ENCODE data around the gene PIP4K2A. TPM values are rescaled to one million over a fixed set of nuclear protein-coding genes. Genes with fewer than 3 reads are reported as not detected.
A peak's percentile ranks its signal among the peaks of the same experiment; 100 is the strongest.

The PIP4K2A gene
- total RNA-seq, 2 experiments from 2014 or later = 107 to 108 TPM

GRCh38 chr10:22617516-22617915 lies 96.9 kb downstream of the PIP4K2A start:
- intact Hi-C loops (cut with micrococcal nuclease) = no loop called here
- POLR2A ChIA-PET = interaction anchor here (4.6 kb wide), 1 partner anchor 12 kb away, joined by 21 read pairs; no protein-coding TSS in a partner anchor
- no peak for DNase-seq

GRCh38 chr10:22617051-22617450 lies 97.3 kb downstream of the PIP4K2A start:
- H3K27ac Mint-ChIP-seq = no peak overlapping the region
- no peaks in the 10 kb centered on the region for H3K9me3 Mint-ChIP-seq
- no peak overlapping the region for H3K4me3 Mint-ChIP-seq
- CTCF ChIA-PET = interaction anchor here (0.9 to 2.2 kb wide), 2 partner anchors 12 to 15 kb away, joined by 3 to 9 read pairs; no protein-coding TSS in a partner anchor
- H3K27me3 Mint-ChIP-seq = no peaks in the 10 kb centered on the region
- POLR2A ChIA-PET = interaction anchor here (1.4 to 4.6 kb wide), 2 partner anchors 12 to 13 kb away, joined by 4 to 21 read pairs; no protein-coding TSS in a partner anchor
- no peak for DNase-seq
- intact Hi-C loops (cut with micrococcal nuclease) = no loop called here
- peaks cover 97% of the 10 kb centered on the region for H3K4me1 Mint-ChIP-seq (ENCODE audit: low read depth)
- H3K36me3 Mint-ChIP-seq = peaks cover 1% of the 10 kb centered on the region

More at GRCh38 chr10:22617516-22617915, 96.9 kb downstream of the PIP4K2A start:
- no peaks in the 10 kb centered on the region for H3K9me3 Mint-ChIP-seq
- no peaks in the 10 kb centered on the region for H3K27me3 Mint-ChIP-seq
- CTCF ChIA-PET = interaction anchor here (0.9 to 1.1 kb wide), 2 partner anchors 15 to 95 kb away, joined by 3 read pairs; no protein-coding TSS in a partner anchor
- peaks cover 93% of the 10 kb centered on the region for H3K4me1 Mint-ChIP-seq (ENCODE audit: low read depth)
- H3K4me3 Mint-ChIP-seq = no peak overlapping the region
- H3K27ac Mint-ChIP-seq = peak overlapping the region; percentile 69
- peaks cover 1% of the 10 kb centered on the region for H3K36me3 Mint-ChIP-seq

GRCh38 chr10:22615819-22616499 lies 98.4 kb downstream of the PIP4K2A start:
- intact Hi-C loops (cut with micrococcal nuclease) = loop anchor here (1.0 kb wide), 1 partner anchor 8 kb away; no protein-coding TSS in a partner anchor
- H3K4me1 Mint-ChIP-seq (ENCODE audit: low read depth) = peaks cover 97% of the 10 kb centered on the region
- ChIA-PET CTCF (interaction anchor here (1.0 to 4.6 kb wide), 4 partner anchors 7 to 44 kb away, joined by 3 to 18 read pairs (median 6); no protein-coding TSS in a partner anchor), POLR2A (interaction anchor here (1.4 to 2.2 kb wide), 2 partner anchors 13 to 15 kb away, joined by 4 to 13 read pairs; no protein-coding TSS in a partner anchor)
- H3K4me3 Mint-ChIP-seq = peak overlapping the region; percentile 79
- DNase-seq = peak; percentile 57
- H3K27ac Mint-ChIP-seq = peak overlapping the region; percentile 86
- H3K27me3 Mint-ChIP-seq = no peaks in the 10 kb centered on the region
- no peaks in the 10 kb centered on the region for H3K9me3 Mint-ChIP-seq
- H3K36me3 Mint-ChIP-seq = no peaks in the 10 kb centered on the region

GRCh38 chr10:22615101-22615500 lies 99.3 kb downstream of the PIP4K2A start:
- H3K27ac Mint-ChIP-seq = peak overlapping the region; percentile 86
- no peaks in the 10 kb centered on the region for H3K9me3 Mint-ChIP-seq
- peaks cover 5% of the 10 kb centered on the region for H3K36me3 Mint-ChIP-seq
- CTCF ChIA-PET = interaction anchor here (0.9 to 4.6 kb wide), 3 partner anchors 8 to 14 kb away, joined by 3 to 18 read pairs (median 9); no protein-coding TSS in a partner anchor
- intact Hi-C loops (cut with micrococcal nuclease) = no loop called here
- H3K27me3 Mint-ChIP-seq = no peaks in the 10 kb centered on the region
- H3K4me3 Mint-ChIP-seq = peak overlapping the region; percentile 79
- peaks cover 97% of the 10 kb centered on the region for H3K4me1 Mint-ChIP-seq (ENCODE audit: low read depth)
- POLR2A ChIA-PET = interaction anchor here (2.2 kb wide), 1 partner anchor 16 kb away, joined by 13 read pairs; no protein-coding TSS in a partner anchor
- DNase-seq = no peak

- H3K27ac Mint-ChIP-seq = peak overlapping the region; percentile 85
- no peaks in the 10 kb centered on the region for H3K27me3 Mint-ChIP-seq
- H3K9me3 Mint-ChIP-seq = no peaks in the 10 kb centered on the region
- intact Hi-C loops (cut with micrococcal nuclease) = loop anchor here (2.0 kb wide), 1 partner anchor 100 kb away; no protein-coding TSS in a partner anchor
- POLR2A ChIA-PET = interaction anchor here (1.4 kb wide), 1 partner anchor 12 kb away, joined by 4 read pairs; no protein-coding TSS in a partner anchor
- CTCF ChIA-PET = interaction anchor here (0.8 to 4.6 kb wide), 2 partner anchors 10 to 385 kb away, joined by 3 to 18 read pairs; no protein-coding TSS in a partner anchor
- no peak overlapping the region for H3K4me3 Mint-ChIP-seq
- peaks cover 87% of the 10 kb centered on the region for H3K4me1 Mint-ChIP-seq (ENCODE audit: low read depth)
- H3K36me3 Mint-ChIP-seq = peaks cover 22% of the 10 kb centered on the region
- no peak for DNase-seq
These were observed 101.4 kb downstream of the PIP4K2A start for GRCh38 chr10:22613011-22613410.

- intact Hi-C loops (cut with micrococcal nuclease) = loop anchor here (2.0 kb wide), 1 partner anchor 100 kb away; no protein-coding TSS in a partner anchor
- POLR2A ChIA-PET = interaction anchor here (0.5 to 1.4 kb wide), 8 partner anchors 8 to 100 kb away, joined by 3 to 8 read pairs (median 3); no protein-coding TSS in a partner anchor
- H3K36me3 Mint-ChIP-seq = peaks cover 26% of the 10 kb centered on the region
- peak overlapping the region; percentile 63 for H3K4me3 Mint-ChIP-seq
- CTCF ChIA-PET = interaction anchor here (0.8 to 4.6 kb wide), 8 partner anchors 11 to 386 kb away, joined by 3 to 18 read pairs (median 3); no protein-coding TSS in a partner anchor
- H3K27ac Mint-ChIP-seq = peak overlapping the region; percentile 85
- DNase-seq = peak; percentile 41
- H3K4me1 Mint-ChIP-seq (ENCODE audit: low read depth) = peaks cover 84% of the 10 kb centered on the region
- no peaks in the 10 kb centered on the region for H3K27me3 Mint-ChIP-seq
- no peaks in the 10 kb centered on the region for H3K9me3 Mint-ChIP-seq
These were observed 102.1 kb downstream of the PIP4K2A start for GRCh38 chr10:22612318-22612717.

GRCh38 chr10:22611425-22612115 lies 102.8 kb downstream of the PIP4K2A start:
- Mint-ChIP-seq H3K27me3 (no peaks in the 10 kb centered on the region), H3K36me3 (peaks cover 30% of the 10 kb centered on the region), H3K9me3 (no peaks in the 10 kb centered on the region), H3K4me3 (peak overlapping the region; percentile 63), H3K4me1 (ENCODE audit: low read depth) (peaks cover 83% of the 10 kb centered on the region), H3K27ac (peak overlapping the region; percentile 85)
- peak; percentile 75 for DNase-seq
- CTCF ChIA-PET = interaction anchor here (0.8 to 4.6 kb wide), 9 partner anchors 11 to 379 kb away, joined by 3 to 18 read pairs (median 4); no protein-coding TSS in a partner anchor
- POLR2A ChIA-PET = interaction anchor here (0.5 to 1.4 kb wide), 10 partner anchors 9 to 101 kb away, joined by 3 to 8 read pairs (median 3); no protein-coding TSS in a partner anchor
- intact Hi-C loops (cut with micrococcal nuclease) = loop anchor here (1.0 to 2.0 kb wide), 3 partner anchors 19 to 101 kb away; no protein-coding TSS in a partner anchor

GRCh38 chr10:22610610-22611009 lies 103.8 kb downstream of the PIP4K2A start:
- H3K27ac Mint-ChIP-seq = peak overlapping the region; percentile 85
- peak overlapping the region; percentile 13 for H3K4me3 Mint-ChIP-seq
- no peak for DNase-seq
- H3K36me3 Mint-ChIP-seq = peaks cover 34% of the 10 kb centered on the region
- ChIA-PET CTCF (interaction anchor here (0.7 to 1.8 kb wide), 8 partner anchors 10 to 380 kb away, joined by 3 to 8 read pairs (median 4); no protein-coding TSS in a partner anchor), POLR2A (interaction anchor here (1.1 kb wide), 1 partner anchor 83 kb away, joined by 3 read pairs; no protein-coding TSS in a partner anchor)
- no peaks in the 10 kb centered on the region for H3K9me3 Mint-ChIP-seq
- H3K27me3 Mint-ChIP-seq = no peaks in the 10 kb centered on the region
- peaks cover 80% of the 10 kb centered on the region for H3K4me1 Mint-ChIP-seq (ENCODE audit: low read depth)
- intact Hi-C loops (cut with micrococcal nuclease) = loop anchor here (1.0 to 2.0 kb wide), 2 partner anchors 20 to 40 kb away; no protein-coding TSS in a partner anchor

GRCh38 chr10:22609719-22610465 lies 104.5 kb downstream of the PIP4K2A start:
- peaks cover 79% of the 10 kb centered on the region for H3K4me1 Mint-ChIP-seq (ENCODE audit: low read depth)
- intact Hi-C loops (cut with micrococcal nuclease) = loop anchor here (2.0 kb wide), 1 partner anchor 41 kb away; no protein-coding TSS in a partner anchor
- H3K9me3 Mint-ChIP-seq = no peaks in the 10 kb centered on the region
- ChIA-PET CTCF (interaction anchor here (0.7 to 1.3 kb wide), 4 partner anchors 24 to 379 kb away, joined by 3 to 8 read pairs (median 3); no protein-coding TSS in a partner anchor), POLR2A (no interaction called here)
- peaks cover 35% of the 10 kb centered on the region for H3K36me3 Mint-ChIP-seq
- DNase-seq = no peak
- peak overlapping the region; percentile 4 for H3K4me3 Mint-ChIP-seq
- H3K27ac Mint-ChIP-seq = peak overlapping the region; percentile 85
- no peaks in the 10 kb centered on the region for H3K27me3 Mint-ChIP-seq

- DNase-seq = no peak
- ChIA-PET POLR2A (no interaction called here), CTCF (interaction anchor here (0.7 kb wide), 1 partner anchor 26 kb away, joined by 3 read pairs; no protein-coding TSS in a partner anchor)
- intact Hi-C loops (cut with micrococcal nuclease) = no loop called here
- no peaks in the 10 kb centered on the region for H3K27me3 Mint-ChIP-seq
- H3K4me3 Mint-ChIP-seq = no peak overlapping the region
- peaks cover 79% of the 10 kb centered on the region for H3K4me1 Mint-ChIP-seq (ENCODE audit: low read depth)
- H3K9me3 Mint-ChIP-seq = no peaks in the 10 kb centered on the region
- H3K36me3 Mint-ChIP-seq = peaks cover 39% of the 10 kb centered on the region
- peak overlapping the region; percentile 60 for H3K27ac Mint-ChIP-seq
These were observed 105.1 kb downstream of the PIP4K2A start for GRCh38 chr10:22609251-22609650.

GRCh38 chr10:22607261-22607660 lies 107.1 kb downstream of the PIP4K2A start:
- CTCF ChIA-PET = no interaction called here
- Mint-ChIP-seq H3K27me3 (no peaks in the 10 kb centered on the region), H3K4me1 (ENCODE audit: low read depth) (peaks cover 71% of the 10 kb centered on the region), H3K36me3 (peaks cover 43% of the 10 kb centered on the region), H3K9me3 (no peaks in the 10 kb centered on the region), H3K27ac (peak overlapping the region; percentile 64), H3K4me3 (no peak overlapping the region)
- no peak for DNase-seq
- POLR2A ChIA-PET = no interaction called here
- intact Hi-C loops (cut with micrococcal nuclease) = no loop called here
